NCI-H128 (cell line): Measurements from ENCODE around the gene IL36B.

Source experiments
- DNase-seq: peaks from one replicate; lab custom pipeline; 2025; ENCODE audit not compliant: unreplicated experiment; lab: John Stamatoyannopoulos, UW

IL36B gene

GRCh38 chr2:113012436-113013335, 40.0 kb downstream of the IL36B start:
- DNase-seq = no peak

GRCh38 chr2:113011108-113011507, 41.6 kb downstream of the IL36B start:
- DNase-seq = no peak

GRCh38 chr2:113010088-113010487, 42.6 kb downstream of the IL36B start:
- no peak for DNase-seq

GRCh38 chr2:113009622-113010021, 43.0 kb downstream of the IL36B start:
- no peak for DNase-seq

- no peak for DNase-seq
Observed at GRCh38 chr2:113007250-113007649, 45.4 kb downstream of the IL36B start.

- no peak for DNase-seq
Observed at GRCh38 chr2:113005030-113005509, 47.6 kb downstream of the IL36B start, which contains the start of gene IL36A. Gene IL36A (plus strand): TSS chr2:113005459. CDS start chr2:113005872, 413 bp downstream.

GRCh38 chr2:113002677-113003076, 50.0 kb downstream of the IL36B start:
- no peak for DNase-seq

- no peak for DNase-seq
Observed at GRCh38 chr2:113000436-113000835, 52.2 kb downstream of the IL36B start.

GRCh38 chr2:112997151-112997550, 55.5 kb downstream of the IL36B start:
- DNase-seq = no peak

- no peak for DNase-seq
Observed at GRCh38 chr2:112996635-112997034, 56.0 kb downstream of the IL36B start.

GRCh38 chr2:112995346-112995920, 57.2 kb downstream of the IL36B start:
- no peak for DNase-seq

- DNase-seq = no peak
Observed at GRCh38 chr2:112994648-112995047, 58.0 kb downstream of the IL36B start.

GRCh38 chr2:112993831-112994230, 58.8 kb downstream of the IL36B start:
- no peak for DNase-seq

GRCh38 chr2:112989611-112990010, 63.1 kb downstream of the IL36B start:
- DNase-seq = no peak

GRCh38 chr2:112985090-112985489, 67.6 kb downstream of the IL36B start:
- no peak for DNase-seq

- no peak for DNase-seq
Observed at GRCh38 chr2:112980537-112980936, 72.1 kb downstream of the IL36B start.

GRCh38 chr2:112979731-112980130, 72.9 kb downstream of the IL36B start:
- DNase-seq = no peak

GRCh38 chr2:112977559-112978056, 75.1 kb downstream of the IL36B start, which contains the start of gene IL36G:
Gene IL36G (plus strand): TSS chr2:112978006. CDS start chr2:112978639, 633 bp downstream.
- DNase-seq = no peak
